ENCODE data around the gene CELSR3.

Gene CELSR3

DNA sequence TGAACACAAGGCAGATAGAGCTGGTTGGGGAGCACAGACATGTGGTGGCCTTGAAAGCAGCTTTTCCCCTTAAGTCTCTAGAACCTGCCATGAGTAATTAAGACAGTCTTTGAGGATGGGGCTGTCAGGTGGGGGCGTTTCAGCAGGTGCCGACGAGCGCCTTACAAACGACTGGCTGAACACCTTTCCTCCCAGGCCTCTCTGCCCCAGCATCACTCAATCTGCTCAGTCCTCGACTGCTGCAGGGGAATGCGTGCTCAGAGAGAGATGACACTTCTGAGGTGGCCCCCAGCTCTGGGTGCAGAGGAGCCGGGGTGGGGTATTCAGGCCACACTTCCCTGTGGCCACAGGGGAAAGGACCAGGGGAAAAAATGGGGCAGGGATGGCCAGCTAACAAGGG is 31.1 kb upstream of the CELSR3 start:
- no peak overlapping the region for H3K4me3 ChIP-seq (ENCODE audit: insufficient read length, low read depth)
- peaks cover 84% of the 10 kb centered on the region for H3K36me3 ChIP-seq (ENCODE audit: insufficient read depth, insufficient read length, low read length)
- H3K4me1 ChIP-seq (ENCODE audit: insufficient read depth, insufficient read length), result peaks cover 15% of the 10 kb centered on the region
- no peak for TF ChIP-seq YY1 (IDR thresholded peaks at IDR 0.05; ENCODE audit: insufficient read depth, insufficient read length)
- no peak for TF ChIP-seq SUZ12 (IDR thresholded peaks at IDR 0.05; ENCODE audit: extremely low read depth, insufficient read depth, insufficient read length)
- TF ChIP-seq ZNF274 (IDR thresholded peaks at IDR 0.05; ENCODE audit: low read depth, low read length), result no peak
- H3K27me3 ChIP-seq (ENCODE audit: insufficient read depth, insufficient read length), result no peaks in the 10 kb centered on the region
- no peak overlapping the region for H3K9ac ChIP-seq (ENCODE audit: insufficient read length, low read depth)
- H3K9me3 ChIP-seq (ENCODE audit: insufficient read depth, low read length), result no peaks in the 10 kb centered on the region
- DNase-seq (ENCODE audit: low read depth, low spot score), result no peak

- TF ChIP-seq ZNF274 (IDR thresholded peaks at IDR 0.05; ENCODE audit: low read depth, low read length), result no peak
- no peak for TF ChIP-seq YY1 (IDR thresholded peaks at IDR 0.05; ENCODE audit: insufficient read depth, insufficient read length)
- TF ChIP-seq SUZ12 (IDR thresholded peaks at IDR 0.05; ENCODE audit: extremely low read depth, insufficient read depth, insufficient read length), result no peak
- Histone ChIP-seq H3K9me3 (ENCODE audit: insufficient read depth, low read length) (no peaks in the 10 kb centered on the region), H3K4me3 (ENCODE audit: insufficient read length, low read depth) (no peak overlapping the region), H3K9ac (ENCODE audit: insufficient read length, low read depth) (no peak overlapping the region), H3K27me3 (ENCODE audit: insufficient read depth, insufficient read length) (no peaks in the 10 kb centered on the region), H3K4me1 (ENCODE audit: insufficient read depth, insufficient read length) (peaks cover 17% of the 10 kb centered on the region), H3K36me3 (ENCODE audit: insufficient read depth, insufficient read length, low read length) (peaks cover 87% of the 10 kb centered on the region)
- DNase-seq (ENCODE audit: low read depth, low spot score), result no peak
These were observed 29.9 kb upstream of the CELSR3 start for GRCh38 chr3:48692551-48692950.

DNA sequence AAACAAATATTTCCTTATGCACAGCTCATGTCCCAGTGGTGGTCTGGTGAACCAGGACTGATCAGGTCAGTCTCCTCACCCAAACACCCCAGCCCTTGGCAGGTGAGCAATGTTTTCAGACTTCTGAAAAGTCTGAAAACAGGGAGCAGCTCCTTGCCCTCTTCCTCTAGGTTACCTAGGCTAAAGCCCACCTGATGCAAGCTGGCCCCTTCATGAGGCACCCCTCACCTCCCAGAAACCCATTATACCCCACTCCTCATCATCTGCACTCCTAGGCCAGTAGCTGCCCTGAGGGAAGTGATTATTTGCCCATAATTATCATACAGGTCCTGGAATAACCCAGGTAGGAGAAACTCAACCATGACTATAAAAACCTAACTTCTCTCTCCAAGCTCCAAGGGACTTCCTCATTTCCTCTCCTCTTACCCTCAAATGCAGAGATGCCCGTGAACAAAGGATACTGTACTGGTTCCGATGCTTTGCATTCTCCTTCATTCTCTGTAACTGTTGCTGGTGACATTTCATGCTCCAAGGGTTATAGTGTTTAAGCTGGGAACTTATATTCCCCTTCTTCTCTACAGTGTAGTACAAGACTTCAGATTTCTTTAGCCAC is 28.3 kb upstream of the CELSR3 start:
- Histone ChIP-seq H3K36me3 (ENCODE audit: insufficient read depth, insufficient read length, low read length) (peaks cover 86% of the 10 kb centered on the region), H3K4me3 (ENCODE audit: insufficient read length, low read depth) (no peak overlapping the region), H3K9ac (ENCODE audit: insufficient read length, low read depth) (no peak overlapping the region), H3K27me3 (ENCODE audit: insufficient read depth, insufficient read length) (no peaks in the 10 kb centered on the region), H3K4me1 (ENCODE audit: insufficient read depth, insufficient read length) (peaks cover 17% of the 10 kb centered on the region), H3K9me3 (ENCODE audit: insufficient read depth, low read length) (no peaks in the 10 kb centered on the region)
- DNase-seq (ENCODE audit: low read depth, low spot score), result no peak
- TF ChIP-seq YY1 (IDR thresholded peaks at IDR 0.05; ENCODE audit: insufficient read depth, insufficient read length) (no peak), ZNF274 (IDR thresholded peaks at IDR 0.05; ENCODE audit: low read depth, low read length) (no peak), SUZ12 (IDR thresholded peaks at IDR 0.05; ENCODE audit: extremely low read depth, insufficient read depth, insufficient read length) (no peak)

GRCh38 chr3:48689384-48689783 is 26.7 kb upstream of the CELSR3 start:
- TF ChIP-seq YY1 (IDR thresholded peaks at IDR 0.05; ENCODE audit: insufficient read depth, insufficient read length) (no peak), SUZ12 (IDR thresholded peaks at IDR 0.05; ENCODE audit: extremely low read depth, insufficient read depth, insufficient read length) (no peak), ZNF274 (IDR thresholded peaks at IDR 0.05; ENCODE audit: low read depth, low read length) (no peak)

DNA sequence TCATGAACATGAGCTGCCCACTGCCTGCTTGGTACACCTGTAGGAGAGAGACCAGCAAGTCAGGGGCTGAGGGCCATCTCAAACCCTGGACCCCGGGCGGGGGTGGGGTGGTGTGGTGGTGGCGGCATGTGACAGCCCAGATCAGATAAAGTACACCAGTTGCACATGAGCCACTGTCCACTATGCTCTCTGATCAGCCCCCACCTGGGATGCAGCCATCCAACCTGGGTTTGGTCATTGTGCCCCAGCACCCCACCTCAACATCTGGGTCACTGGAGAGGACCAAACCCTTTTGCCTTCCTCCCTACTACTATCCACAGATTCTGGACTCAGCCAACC is 26.0 kb upstream of the CELSR3 start:
- TF ChIP-seq SUZ12 (IDR thresholded peaks at IDR 0.05; ENCODE audit: extremely low read depth, insufficient read depth, insufficient read length), result no peak
- TF ChIP-seq YY1 (IDR thresholded peaks at IDR 0.05; ENCODE audit: insufficient read depth, insufficient read length), result no peak
- no peak for TF ChIP-seq ZNF274 (IDR thresholded peaks at IDR 0.05; ENCODE audit: low read depth, low read length)
- no peaks in the 10 kb centered on the region for H3K27me3 ChIP-seq (ENCODE audit: insufficient read depth, insufficient read length)
- H3K36me3 ChIP-seq (ENCODE audit: insufficient read depth, insufficient read length, low read length), result peaks cover 68% of the 10 kb centered on the region
- no peak for DNase-seq (ENCODE audit: low read depth, low spot score)
- no peak overlapping the region for H3K9ac ChIP-seq (ENCODE audit: insufficient read length, low read depth)
- H3K9me3 ChIP-seq (ENCODE audit: insufficient read depth, low read length), result no peaks in the 10 kb centered on the region
- H3K4me3 ChIP-seq (ENCODE audit: insufficient read length, low read depth), result no peak overlapping the region
- H3K4me1 ChIP-seq (ENCODE audit: insufficient read depth, insufficient read length), result peaks cover 10% of the 10 kb centered on the region

More at GRCh38 chr3:48689384-48689783, 26.7 kb upstream of the CELSR3 start:
- no peak overlapping the region for H3K9ac ChIP-seq (ENCODE audit: insufficient read length, low read depth)
- no peaks in the 10 kb centered on the region for H3K27me3 ChIP-seq (ENCODE audit: insufficient read depth, insufficient read length)
- H3K36me3 ChIP-seq (ENCODE audit: insufficient read depth, insufficient read length, low read length), result peaks cover 75% of the 10 kb centered on the region
- peaks cover 11% of the 10 kb centered on the region for H3K4me1 ChIP-seq (ENCODE audit: insufficient read depth, insufficient read length)
- no peak overlapping the region for H3K4me3 ChIP-seq (ENCODE audit: insufficient read length, low read depth)
- H3K9me3 ChIP-seq (ENCODE audit: insufficient read depth, low read length), result no peaks in the 10 kb centered on the region
- no peak for DNase-seq (ENCODE audit: low read depth, low spot score)

- peaks cover 65% of the 10 kb centered on the region for H3K36me3 ChIP-seq (ENCODE audit: insufficient read depth, insufficient read length, low read length)
- TF ChIP-seq SUZ12 (IDR thresholded peaks at IDR 0.05; ENCODE audit: extremely low read depth, insufficient read depth, insufficient read length) (no peak), ZNF274 (IDR thresholded peaks at IDR 0.05; ENCODE audit: low read depth, low read length) (no peak), YY1 (IDR thresholded peaks at IDR 0.05; ENCODE audit: insufficient read depth, insufficient read length) (no peak)
- DNase-seq (ENCODE audit: low read depth, low spot score), result no peak
- no peaks in the 10 kb centered on the region for H3K9me3 ChIP-seq (ENCODE audit: insufficient read depth, low read length)
- no peak overlapping the region for H3K9ac ChIP-seq (ENCODE audit: insufficient read length, low read depth)
- no peaks in the 10 kb centered on the region for H3K27me3 ChIP-seq (ENCODE audit: insufficient read depth, insufficient read length)
- H3K4me3 ChIP-seq (ENCODE audit: insufficient read length, low read depth), result no peak overlapping the region
- H3K4me1 ChIP-seq (ENCODE audit: insufficient read depth, insufficient read length), result peaks cover 12% of the 10 kb centered on the region
These were observed 25.5 kb upstream of the CELSR3 start for GRCh38 chr3:48688032-48688736.

GRCh38 chr3:48687220-48687678 is 24.6 kb upstream of the CELSR3 start:
- no peak overlapping the region for H3K9ac ChIP-seq (ENCODE audit: insufficient read length, low read depth)
- TF ChIP-seq SUZ12 (IDR thresholded peaks at IDR 0.05; ENCODE audit: extremely low read depth, insufficient read depth, insufficient read length) (no peak), YY1 (IDR thresholded peaks at IDR 0.05; ENCODE audit: insufficient read depth, insufficient read length) (no peak), ZNF274 (IDR thresholded peaks at IDR 0.05; ENCODE audit: low read depth, low read length) (no peak)
- H3K4me1 ChIP-seq (ENCODE audit: insufficient read depth, insufficient read length), result peaks cover 12% of the 10 kb centered on the region
- H3K36me3 ChIP-seq (ENCODE audit: insufficient read depth, insufficient read length, low read length), result peaks cover 65% of the 10 kb centered on the region
- DNase-seq (ENCODE audit: low read depth, low spot score), result no peak
- no peaks in the 10 kb centered on the region for H3K9me3 ChIP-seq (ENCODE audit: insufficient read depth, low read length)
- no peaks in the 10 kb centered on the region for H3K27me3 ChIP-seq (ENCODE audit: insufficient read depth, insufficient read length)
- H3K4me3 ChIP-seq (ENCODE audit: insufficient read length, low read depth), result no peak overlapping the region

All from NT2/D1 (cell line).